NT2/D1 (cell line): ENCODE results near the gene TUBGCP6.

Experiments
- DNase-seq: peaks from one replicate; pipeline ENCODE4 v3.0.0-alpha.2; 2011; ENCODE audit warnings: low read depth, low spot score
- H3K27me3 ChIP-seq: 2 replicates; pipeline ENCODE4 v1.6.0; 2011; ENCODE audit warnings: mild to moderate bottlenecking; ENCODE audit not compliant: insufficient read length, insufficient read depth
- H3K36me3 ChIP-seq: 2 replicates; pipeline ENCODE4 v1.6.1; 2011; ENCODE audit warnings: mild to moderate bottlenecking, low read length, mixed read lengths; ENCODE audit not compliant: insufficient read depth, insufficient read length
- H3K4me1 ChIP-seq: 2 replicates; pipeline ENCODE4 v1.5.1; 2011; ENCODE audit not compliant: insufficient read depth, insufficient read length
- H3K4me3 ChIP-seq: 2 replicates; pipeline ENCODE4 v1.5.1; 2011; ENCODE audit warnings: low read depth; ENCODE audit not compliant: insufficient read length
- H3K9ac ChIP-seq: 2 replicates; pipeline ENCODE4 v1.6.0; 2011; ENCODE audit warnings: low read depth; ENCODE audit not compliant: insufficient read length
- H3K9me3 ChIP-seq: 2 replicates; pipeline ENCODE4 v1.5.1; 2011; ENCODE audit warnings: mild to moderate bottlenecking, low read length; ENCODE audit not compliant: insufficient read depth
- SUZ12 ChIP-seq: IDR thresholded peaks from 2 replicates; pipeline ENCODE4 v1.6.1; 2011; ENCODE audit not compliant: insufficient read length, insufficient read depth; ENCODE audit errors: extremely low read depth
- YY1 ChIP-seq: IDR thresholded peaks from 2 replicates; pipeline ENCODE4 v1.6.1; 2011; ENCODE audit not compliant: insufficient read length, insufficient read depth
- ZNF274 ChIP-seq: IDR thresholded peaks from 2 replicates; pipeline ENCODE4 v1.6.1; 2011; ENCODE audit warnings: mild to moderate bottlenecking, low read depth, low read length

The TUBGCP6 gene

DNA sequence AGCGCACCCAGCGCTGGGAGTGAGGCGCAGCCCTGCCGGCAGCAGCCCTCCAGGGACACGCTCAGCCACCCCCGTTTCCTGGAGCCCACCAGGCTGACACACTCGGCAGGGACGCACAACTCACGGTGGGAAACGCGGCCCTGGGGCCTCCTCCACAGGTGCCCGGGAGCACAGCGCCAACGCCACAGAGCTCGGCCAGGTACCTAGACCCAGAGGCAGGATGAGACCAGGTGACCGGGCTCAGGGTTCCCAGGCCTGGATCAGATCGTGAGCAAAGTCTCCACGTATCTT lies 18.0 kb downstream of the TUBGCP6 start:
- Histone ChIP-seq H3K4me3 (no peak overlapping the region), H3K36me3 (peaks cover 47% of the 10 kb centered on the region), H3K27me3 (no peaks in the 10 kb centered on the region), H3K9me3 (no peaks in the 10 kb centered on the region), H3K9ac (no peak overlapping the region), H3K4me1 (peaks cover 2% of the 10 kb centered on the region)
- no peak for DNase-seq
- TF ChIP-seq YY1 (no peak), ZNF274 (no peak), SUZ12 (no peak)

DNA sequence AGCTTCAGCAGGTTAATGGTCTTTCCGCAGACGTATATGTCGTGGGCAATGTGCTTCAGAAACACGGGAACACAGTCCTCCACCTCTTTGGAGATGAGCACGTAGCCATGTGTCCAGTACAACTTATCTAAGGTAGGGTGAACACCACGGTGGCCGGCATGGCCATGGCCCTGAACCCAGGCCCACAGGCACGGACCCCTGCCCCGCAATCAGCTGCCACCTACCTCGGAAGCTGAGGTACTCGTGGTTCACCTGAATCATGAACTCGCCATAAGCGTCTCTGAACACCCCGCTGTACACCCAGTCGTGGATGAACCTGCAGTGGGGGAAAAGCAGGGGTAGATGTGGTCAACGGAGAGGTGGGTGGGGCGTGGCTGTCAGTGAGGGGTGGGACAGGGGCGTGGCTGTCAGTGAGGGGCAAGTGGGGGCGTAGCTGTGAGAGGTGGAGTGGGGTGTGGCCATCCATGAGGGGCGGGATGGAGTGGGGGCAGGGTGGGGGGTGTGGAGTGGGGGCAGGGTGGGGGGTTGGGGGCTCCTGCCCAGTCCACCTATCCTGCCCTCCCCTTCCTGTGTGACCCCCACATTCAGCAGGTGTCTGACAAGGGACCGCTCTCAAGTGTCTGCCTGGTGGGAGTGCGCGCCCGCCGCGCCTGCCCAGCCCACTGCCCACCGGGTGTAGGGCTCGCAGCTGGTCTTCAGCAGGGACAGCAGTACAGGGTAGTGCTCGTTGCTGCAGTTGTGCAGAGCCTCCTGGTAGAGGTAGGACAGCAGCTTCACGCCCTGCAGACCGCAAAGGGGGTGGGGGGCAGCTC lies 18.6 kb downstream of the TUBGCP6 start:
- TF ChIP-seq SUZ12 (no peak), ZNF274 (no peak), YY1 (no peak)
- H3K36me3 ChIP-seq, result peaks cover 53% of the 10 kb centered on the region

DNA sequence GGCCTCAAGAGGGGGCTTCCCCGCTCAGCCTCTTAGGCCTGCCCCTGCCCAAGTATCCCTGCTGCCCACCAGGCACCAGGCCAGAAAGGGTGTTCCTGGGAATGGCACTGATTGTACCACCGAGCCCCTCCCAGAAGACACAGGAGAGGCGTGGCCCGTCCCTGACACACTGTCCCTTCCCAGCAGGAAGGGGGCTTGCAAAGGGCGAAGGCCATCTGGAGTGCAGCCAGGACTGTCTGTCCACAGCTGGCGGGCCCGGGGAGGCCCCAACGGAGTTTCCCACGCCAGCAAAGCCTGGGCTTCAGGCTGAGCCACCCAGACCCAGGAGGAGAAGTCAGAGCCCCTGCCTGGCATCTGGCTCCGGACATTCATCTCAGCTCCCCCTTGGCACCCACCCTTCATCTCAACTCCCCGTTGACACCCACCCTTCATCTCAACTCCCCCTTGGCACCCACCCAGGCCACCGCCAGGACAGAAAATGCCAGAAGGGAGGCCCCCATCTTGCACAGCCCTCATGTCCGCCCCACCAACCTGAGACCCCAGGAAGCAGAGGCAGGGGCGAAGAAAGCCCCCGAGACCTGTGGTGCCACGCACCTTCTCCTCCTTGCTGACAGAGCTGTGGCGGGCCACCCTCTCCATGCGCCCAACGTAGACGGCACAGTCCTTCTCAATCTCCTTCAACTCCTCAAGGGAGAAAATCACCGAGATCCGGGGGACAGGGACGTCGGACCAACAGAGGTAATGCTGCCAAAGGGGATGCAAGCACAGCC lies 19.4 kb downstream of the TUBGCP6 start:
- Histone ChIP-seq H3K9me3 (no peaks in the 10 kb centered on the region), H3K27me3 (no peaks in the 10 kb centered on the region), H3K9ac (no peak overlapping the region), H3K4me3 (no peak overlapping the region), H3K36me3 (peaks cover 61% of the 10 kb centered on the region), H3K4me1 (peaks cover 2% of the 10 kb centered on the region)
- DNase-seq, result no peak
- TF ChIP-seq SUZ12 (no peak), YY1 (no peak), ZNF274 (no peak)

More for the DNA sequence above, 18.6 kb downstream of the TUBGCP6 start:
- DNase-seq, result no peak
- Histone ChIP-seq H3K9me3 (no peaks in the 10 kb centered on the region), H3K4me3 (no peak overlapping the region), H3K9ac (no peak overlapping the region), H3K4me1 (peaks cover 2% of the 10 kb centered on the region), H3K27me3 (no peaks in the 10 kb centered on the region)

DNA sequence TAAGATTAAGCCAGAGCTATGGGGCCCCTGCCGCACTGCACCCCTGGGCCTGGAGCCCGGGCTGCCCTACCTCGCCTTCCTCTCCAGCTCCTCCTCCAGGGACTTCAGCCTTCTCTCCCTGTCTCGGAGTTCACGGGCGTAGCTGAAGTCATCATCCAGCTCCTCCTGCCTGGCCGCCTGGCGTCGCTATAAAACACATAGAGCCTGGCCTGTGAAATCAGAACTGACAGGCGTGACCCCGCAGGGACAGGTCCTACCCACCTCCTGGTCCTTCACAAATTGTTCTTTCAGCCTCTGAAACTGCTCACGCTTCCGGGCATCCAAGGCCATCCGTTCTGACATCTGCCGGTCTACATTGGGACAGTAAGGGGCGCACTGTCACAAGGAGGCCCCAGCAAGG lies 20.8 kb downstream of the TUBGCP6 start:
- no peak overlapping the region for H3K4me3 ChIP-seq
- no peaks in the 10 kb centered on the region for H3K9me3 ChIP-seq
- peaks cover 7% of the 10 kb centered on the region for H3K4me1 ChIP-seq
- peaks cover 66% of the 10 kb centered on the region for H3K36me3 ChIP-seq
- DNase-seq, result no peak
- no peaks in the 10 kb centered on the region for H3K27me3 ChIP-seq
- TF ChIP-seq ZNF274, result no peak
- no peak for TF ChIP-seq YY1
- no peak for TF ChIP-seq SUZ12
- no peak overlapping the region for H3K9ac ChIP-seq

DNA sequence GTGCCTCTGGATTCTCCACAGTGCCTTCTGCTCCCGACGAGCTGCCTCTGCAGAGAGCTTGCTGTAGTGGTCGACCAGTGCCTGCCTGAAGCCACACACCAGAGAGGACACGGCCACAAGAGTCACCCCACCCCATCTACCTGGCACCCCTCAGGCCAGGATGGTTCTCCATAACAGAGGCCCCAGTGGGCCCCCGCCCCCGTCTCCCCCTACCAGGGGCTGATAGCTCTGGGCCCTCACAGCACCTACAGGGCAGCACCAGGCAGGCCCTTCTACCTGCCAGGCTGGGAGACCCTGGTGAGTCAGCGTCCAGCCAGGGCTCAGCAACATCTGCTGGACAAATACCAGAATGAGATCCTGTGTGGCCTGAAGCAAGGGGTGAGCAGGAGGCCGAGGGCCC lies 22.3 kb downstream of the TUBGCP6 start:
- no peak overlapping the region for H3K4me3 ChIP-seq
- TF ChIP-seq SUZ12 (no peak), YY1 (no peak), ZNF274 (no peak)
- no peak overlapping the region for H3K9ac ChIP-seq
- H3K36me3 ChIP-seq, result peaks cover 76% of the 10 kb centered on the region
- peaks cover 10% of the 10 kb centered on the region for H3K4me1 ChIP-seq
- no peaks in the 10 kb centered on the region for H3K27me3 ChIP-seq
- H3K9me3 ChIP-seq, result no peaks in the 10 kb centered on the region
- DNase-seq, result no peak

DNA sequence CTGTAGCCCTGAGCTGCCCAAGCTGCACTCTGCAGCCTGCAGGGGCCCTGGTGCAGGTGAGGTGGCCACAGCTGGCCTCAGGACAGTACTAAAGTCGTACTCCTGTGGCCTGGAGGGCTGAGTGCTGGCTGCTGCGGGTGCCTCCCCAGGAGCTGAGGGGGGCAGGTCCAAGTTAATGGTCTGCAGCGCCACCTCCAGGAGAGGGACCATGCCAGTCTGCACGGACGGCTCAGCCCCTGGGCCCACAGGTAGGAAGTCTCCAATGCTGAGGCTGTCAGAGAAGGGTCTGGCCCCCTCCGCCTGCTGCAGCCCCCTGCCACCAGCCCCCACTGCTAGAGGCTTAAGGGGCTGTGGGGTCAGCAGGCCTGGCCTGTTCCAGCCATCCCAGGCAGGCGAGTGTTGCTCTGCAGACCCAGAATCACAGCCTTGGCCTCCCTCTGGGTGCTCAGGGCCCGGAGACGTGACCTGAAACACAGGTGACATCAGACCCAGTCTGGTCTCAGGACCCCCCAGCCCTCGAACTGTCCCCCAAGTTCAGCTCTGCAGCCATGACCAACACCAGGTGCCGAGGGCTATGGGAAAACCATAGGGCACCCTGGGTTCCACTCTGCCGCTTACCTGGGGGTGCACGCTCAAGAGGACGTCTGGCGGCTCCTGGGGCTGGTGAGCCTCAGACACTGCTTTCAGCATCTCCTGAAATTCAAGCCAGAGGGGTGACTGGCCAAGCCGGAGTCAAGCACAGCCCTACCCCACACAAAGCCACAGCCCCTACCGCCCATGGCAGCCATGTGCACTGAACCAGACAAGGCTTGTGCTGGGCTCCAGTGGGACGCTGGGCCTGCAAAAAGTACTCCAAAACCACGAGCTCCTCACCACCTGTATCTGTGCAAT lies 23.2 kb downstream of the TUBGCP6 start:
- DNase-seq, result no peak
- Histone ChIP-seq H3K36me3 (peaks cover 83% of the 10 kb centered on the region), H3K9ac (no peak overlapping the region)

More for the DNA sequence above, 23.2 kb downstream of the TUBGCP6 start:
- no peaks in the 10 kb centered on the region for H3K27me3 ChIP-seq
- H3K9me3 ChIP-seq, result no peaks in the 10 kb centered on the region
- H3K4me3 ChIP-seq, result no peak overlapping the region
- H3K4me1 ChIP-seq, result peaks cover 10% of the 10 kb centered on the region
- TF ChIP-seq ZNF274 (no peak), YY1 (no peak), SUZ12 (no peak)
